HCT116 (cell line): ENCODE measurements around the gene POLR3A. TPM values are rescaled to one million over a fixed set of nuclear protein-coding genes. Genes with fewer than 3 reads are reported as not detected.

Experiments
- ATAC-seq: fragments of 200-7000 bp; cut with Tn5 transposase; 2 replicates; pipeline ENCODE4 v1.9.1; 2020; ENCODE audit warnings: mild to moderate bottlenecking, moderate library complexity
- BruUV-seq: library from RNA; stranded (reverse); fragments of 400-500 nt; replicated peaks from 2 replicates; lab custom pipeline; 2021; lab: Mats Ljungman, UMichigan
- CTCF ChIA-PET: fragments of 300-600 bp; sonication (Branson Sonifier 250); formaldehyde crosslinking; loops from one replicate; lab custom pipeline; 2021; ENCODE audit warnings: antibody characterized with exemption; lab: Charles Lee
- POLR2A ChIA-PET: fragments of 300-600, 350-600 bp; sonication (Branson Sonifier 250); formaldehyde crosslinking; loops from one replicate; lab custom pipeline; 2021; ENCODE audit warnings: antibody characterized with exemption; lab: Charles Lee
- RAD21 ChIA-PET, 2 experiments: fragments of 300-600 bp; sonication (Branson Sonifier 250); formaldehyde crosslinking; loops; one replicate each; lab custom pipeline; 2023; ENCODE audit warnings: low total read pairs in 2 of 2; ENCODE audit not compliant: uncharacterized antibody in 2 of 2, unreplicated experiment in 2 of 2, low non-redundant PET in 1 of 2; lab: Charles Lee
- DNase-seq: peaks from one replicate; pipeline ENCODE4 v3.0.0-alpha.2; 2010; ENCODE audit warnings: low read depth, low spot score
- H2AFZ ChIP-seq: fragments of 200-600 bp; shearing (Covaris generic), sonication (generic); 2 replicates; pipeline ENCODE4 v1.6.1; 2017; ENCODE audit warnings: low read depth, mixed run types, mixed read lengths, antibody characterized with exemption, low read length; ENCODE audit not compliant: poor library complexity, severe bottlenecking
- H3K27ac ChIP-seq: 2 replicates; pipeline ENCODE4 v1.5.1; 2012; ENCODE audit warnings: low read depth, low read length
- H3K27me3 ChIP-seq: fragments of 200-600 bp; sonication (generic); 2 replicates; pipeline ENCODE4 v1.6.1; 2016; ENCODE audit warnings: mixed run types, low read length, mixed read lengths; ENCODE audit not compliant: insufficient read depth
- H3K36me3 ChIP-seq, 2 experiments: fragments of 200-500 bp in 1 of 2; fragments of 200-600 bp in 1 of 2; sonication (Bioruptor generic) in 1 of 2; sonication (generic) in 1 of 2; 2 replicates each; pipeline versions ENCODE4 v1.5.1 to v1.6.1; 2014 to 2016; ENCODE audit warnings: low read length in 2 of 2, inconsistent platforms in 1 of 2, mixed read lengths in 1 of 2, mixed run types in 1 of 2; ENCODE audit not compliant: insufficient read depth in 2 of 2, control insufficient read depth in 1 of 2
- H3K4me1 ChIP-seq, 2 experiments: fragments of 200-600 bp in 1 of 2; sonication (generic) in 1 of 2; 2 replicates each; pipeline versions ENCODE4 v1.5.1 to v1.6.1; 2012 to 2017; ENCODE audit warnings: low read length in 2 of 2, inconsistent platforms in 1 of 2, mild to moderate bottlenecking in 1 of 2, mixed read lengths in 1 of 2, mixed run types in 1 of 2, moderate library complexity in 1 of 2; ENCODE audit not compliant: insufficient read depth in 2 of 2, control insufficient read depth in 1 of 2
- H3K4me2 ChIP-seq: fragments of 200-600 bp; sonication (generic); 2 replicates; pipeline ENCODE4 v1.6.1; 2017; ENCODE audit warnings: mixed run types, low read length, mixed read lengths
- H3K4me3 ChIP-seq, 2 experiments: fragments of 200-600 bp in 1 of 2; sonication (generic) in 1 of 2; replicated peaks in 1 of 2; 2 replicates each; pipeline ENCODE4 v1.5.1; 2011 to 2016; ENCODE audit warnings: low read length in 2 of 2, control low read depth in 1 of 2, low read depth in 1 of 2, mild to moderate bottlenecking in 1 of 2, mixed read lengths in 1 of 2, mixed run types in 1 of 2
- H3K79me2 ChIP-seq: fragments of 200-600 bp; sonication (generic); 2 replicates; pipeline ENCODE4 v1.6.1; 2017; ENCODE audit warnings: mild to moderate bottlenecking, mixed run types, low read length, moderate library complexity, mixed read lengths; ENCODE audit not compliant: insufficient read depth
- H3K9ac ChIP-seq: fragments of 200-600 bp; sonication (generic); 2 replicates; pipeline ENCODE4 v1.6.1; 2016; ENCODE audit warnings: low read length, mixed read lengths
- H3K9me2 ChIP-seq: fragments of 200-600 bp; sonication (generic), shearing (Covaris generic); 2 replicates; pipeline ENCODE4 v1.6.1; 2017; ENCODE audit warnings: mixed run types, mild to moderate bottlenecking, moderate library complexity; ENCODE audit not compliant: insufficient read depth
- H3K9me3 ChIP-seq, 2 experiments: fragments of 200-500 bp in 1 of 2; fragments of 200-600 bp in 1 of 2; sonication (Bioruptor generic) in 1 of 2; sonication (generic) in 1 of 2; 2 replicates each; pipeline ENCODE4 v1.6.1; 2014 to 2017; ENCODE audit warnings: low read length in 2 of 2, mixed read lengths in 2 of 2, inconsistent platforms in 1 of 2, low read depth in 1 of 2, mild to moderate bottlenecking in 1 of 2, mixed run types in 1 of 2, moderate library complexity in 1 of 2; ENCODE audit not compliant: control insufficient read depth in 1 of 2, insufficient read depth in 1 of 2
- H4K20me1 ChIP-seq: fragments of 200-600 bp; sonication (generic), shearing (Covaris generic); 2 replicates; pipeline ENCODE4 v1.6.1; 2017; ENCODE audit warnings: mixed run types, mild to moderate bottlenecking, moderate library complexity; ENCODE audit not compliant: insufficient read depth
- CBX3 ChIP-seq: IDR thresholded peaks from 2 replicates; pipeline ENCODE4 v1.6.1; 2012; ENCODE audit warnings: low read depth
- EGR1 ChIP-seq: IDR thresholded peaks from 2 replicates; pipeline ENCODE4 v1.6.1; 2012; ENCODE audit warnings: low read depth
- SRF ChIP-seq: IDR thresholded peaks from 2 replicates; pipeline ENCODE4 v1.6.1; 2012; ENCODE audit warnings: low read depth
- intact Hi-C: fragments of 100-400 bp; cut with micrococcal nuclease; formaldehyde crosslinking; loops from 2 replicates; pipeline ENCODE4 v1.10.0; 2022
- total RNA-seq: library from RNA; stranded (reverse); gene quantifications from one replicate; pipeline ENCODE4 v1.2.1, GENCODE V29; 2021; ENCODE audit not compliant: unreplicated experiment
- TF ChIP-seq, protein P1 (sequence below): IDR thresholded peaks from 2 replicates; pipeline ENCODE4 v1.6.1; 2012; ENCODE audit warnings: low read depth

Gene POLR3A
- total RNA-seq, 1 experiment from 2014 or later = 26.6 TPM

- TF ChIP-seq, protein P1, sequence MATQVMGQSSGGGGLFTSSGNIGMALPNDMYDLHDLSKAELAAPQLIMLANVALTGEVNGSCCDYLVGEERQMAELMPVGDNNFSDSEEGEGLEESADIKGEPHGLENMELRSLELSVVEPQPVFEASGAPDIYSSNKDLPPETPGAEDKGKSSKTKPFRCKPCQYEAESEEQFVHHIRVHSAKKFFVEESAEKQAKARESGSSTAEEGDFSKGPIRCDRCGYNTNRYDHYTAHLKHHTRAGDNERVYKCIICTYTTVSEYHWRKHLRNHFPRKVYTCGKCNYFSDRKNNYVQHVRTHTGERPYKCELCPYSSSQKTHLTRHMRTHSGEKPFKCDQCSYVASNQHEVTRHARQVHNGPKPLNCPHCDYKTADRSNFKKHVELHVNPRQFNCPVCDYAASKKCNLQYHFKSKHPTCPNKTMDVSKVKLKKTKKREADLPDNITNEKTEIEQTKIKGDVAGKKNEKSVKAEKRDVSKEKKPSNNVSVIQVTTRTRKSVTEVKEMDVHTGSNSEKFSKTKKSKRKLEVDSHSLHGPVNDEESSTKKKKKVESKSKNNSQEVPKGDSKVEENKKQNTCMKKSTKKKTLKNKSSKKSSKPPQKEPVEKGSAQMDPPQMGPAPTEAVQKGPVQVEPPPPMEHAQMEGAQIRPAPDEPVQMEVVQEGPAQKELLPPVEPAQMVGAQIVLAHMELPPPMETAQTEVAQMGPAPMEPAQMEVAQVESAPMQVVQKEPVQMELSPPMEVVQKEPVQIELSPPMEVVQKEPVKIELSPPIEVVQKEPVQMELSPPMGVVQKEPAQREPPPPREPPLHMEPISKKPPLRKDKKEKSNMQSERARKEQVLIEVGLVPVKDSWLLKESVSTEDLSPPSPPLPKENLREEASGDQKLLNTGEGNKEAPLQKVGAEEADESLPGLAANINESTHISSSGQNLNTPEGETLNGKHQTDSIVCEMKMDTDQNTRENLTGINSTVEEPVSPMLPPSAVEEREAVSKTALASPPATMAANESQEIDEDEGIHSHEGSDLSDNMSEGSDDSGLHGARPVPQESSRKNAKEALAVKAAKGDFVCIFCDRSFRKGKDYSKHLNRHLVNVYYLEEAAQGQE = no peak
- TF ChIP-seq CBX3 = no peak
Measured at GRCh38 chr10:77920495-77920894, 108.8 kb downstream of the POLR3A start (continued).

GRCh38 chr10:77919713-77920108, 109.6 kb downstream of the POLR3A start:
- Histone ChIP-seq H3K4me3 (no peak overlapping the region), H3K4me2 (peak overlapping the region; percentile 14; the same call in 1 of the 2 replicates), H3K27ac (no peak overlapping the region), H3K9me3 (no peaks in the 10 kb centered on the region), H2AFZ (no peak overlapping the region), H3K4me1 (peaks cover 9 to 26% of the 10 kb centered on the region in 2 experiments; a peak in 3 of 4 replicates), H3K27me3 (no peaks in the 10 kb centered on the region), H3K9me2 (no peaks in the 10 kb centered on the region), H4K20me1 (no peaks in the 10 kb centered on the region; the same call in 1 of the 2 replicates), H3K79me2 (peaks cover 92% of the 10 kb centered on the region), H3K36me3 (no peaks in the 10 kb centered on the region), H3K9ac (no peak overlapping the region)
- ATAC-seq = peak; percentile 61
- POLR2A ChIA-PET = interaction anchor here (0.6 kb wide), 1 partner anchor 25 kb away, joined by 3 read pairs; no protein-coding TSS in a partner anchor
- intact Hi-C loops = no loop called here
- TF ChIP-seq SRF (no peak), EGR1 (peak; percentile 31; the same call in 1 of the 2 replicates)
- CTCF ChIA-PET = no interaction called here
- RAD21 ChIA-PET = no interaction called here
- no peak for DNase-seq
- no TSS peak for BruUV-seq

Other genes with a start within 250 kb of the POLR3A start
- 44.8 TPM for gene DLG5, start 102.8 kb downstream of the POLR3A start, total RNA-seq
- gene RPS24, start 4.3 kb upstream of the POLR3A start, total RNA-seq = 1,764 TPM